GM19395 (cell line): ENCODE results near the gene CASP10.

Source experiments
- ATAC-seq: cut with Tn5 transposase; IDR thresholded peaks from one replicate; pipeline ENCODE4 v1.9.1; 2021; ENCODE audit warnings: mild to moderate bottlenecking, moderate library complexity; ENCODE audit not compliant: unreplicated experiment

The CASP10 gene

DNA sequence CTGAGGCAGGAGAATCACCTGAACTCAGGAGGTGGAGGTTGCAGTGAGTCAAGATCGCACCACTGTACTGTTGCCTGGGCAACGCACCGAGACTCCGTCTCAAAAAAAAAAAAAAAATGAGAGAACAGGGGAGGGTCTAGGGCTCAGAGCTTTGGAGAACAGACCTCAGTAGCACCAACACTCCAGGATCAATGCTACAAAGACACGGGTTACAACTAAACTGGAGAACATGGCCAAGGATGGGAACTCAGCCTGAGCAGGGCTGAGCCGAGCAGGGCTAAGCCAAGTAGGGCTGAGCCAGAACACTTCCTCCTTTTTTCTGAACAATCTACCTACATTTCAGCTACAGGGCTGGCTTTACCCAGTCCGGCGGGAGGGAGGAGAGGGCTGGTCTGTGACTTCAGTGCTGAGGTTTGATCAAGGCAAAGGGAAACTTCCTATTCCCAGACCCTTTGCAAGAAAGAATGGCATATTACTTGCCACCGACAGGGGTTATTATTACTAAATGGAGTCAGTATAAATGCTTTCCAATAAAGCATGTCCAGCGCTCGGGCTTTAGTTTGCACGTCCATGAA, 74.5 kb downstream of the CASP10 start:
- ATAC-seq: peak; percentile 52

DNA sequence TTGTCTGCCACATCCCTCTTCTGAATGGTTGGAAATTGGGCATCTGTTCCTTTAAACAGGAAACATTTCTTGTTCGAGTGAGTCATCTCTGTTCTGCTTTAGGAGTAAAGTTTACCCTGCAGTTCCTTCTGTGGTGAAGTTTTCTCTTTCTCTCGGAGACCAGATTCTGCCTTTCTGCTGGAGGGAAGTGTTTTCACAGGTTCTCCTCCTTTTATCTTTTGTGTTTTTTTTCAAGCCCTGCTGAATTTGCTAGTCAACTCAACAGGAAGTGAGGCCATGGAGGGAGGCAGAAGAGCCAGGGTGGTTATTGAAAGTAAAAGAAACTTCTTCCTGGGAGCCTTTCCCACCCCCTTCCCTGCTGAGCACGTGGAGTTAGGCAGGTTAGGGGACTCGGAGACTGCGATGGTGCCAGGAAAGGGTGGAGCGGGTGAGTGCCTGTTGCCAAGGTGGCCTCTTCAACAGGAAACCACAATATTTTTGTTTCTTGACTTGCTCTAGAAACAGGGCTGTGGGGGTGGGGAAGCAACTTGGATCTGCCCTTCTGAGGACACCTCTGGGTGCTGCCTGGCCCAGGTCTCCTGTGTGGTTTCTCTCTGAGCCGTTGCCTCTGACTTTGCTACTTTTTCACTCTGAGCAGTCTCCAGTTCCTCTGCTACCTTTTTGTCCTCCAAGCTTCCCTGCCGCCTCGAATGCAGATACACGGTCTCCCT, 75.2 kb downstream of the CASP10 start:
- ATAC-seq: peak; percentile 71

DNA sequence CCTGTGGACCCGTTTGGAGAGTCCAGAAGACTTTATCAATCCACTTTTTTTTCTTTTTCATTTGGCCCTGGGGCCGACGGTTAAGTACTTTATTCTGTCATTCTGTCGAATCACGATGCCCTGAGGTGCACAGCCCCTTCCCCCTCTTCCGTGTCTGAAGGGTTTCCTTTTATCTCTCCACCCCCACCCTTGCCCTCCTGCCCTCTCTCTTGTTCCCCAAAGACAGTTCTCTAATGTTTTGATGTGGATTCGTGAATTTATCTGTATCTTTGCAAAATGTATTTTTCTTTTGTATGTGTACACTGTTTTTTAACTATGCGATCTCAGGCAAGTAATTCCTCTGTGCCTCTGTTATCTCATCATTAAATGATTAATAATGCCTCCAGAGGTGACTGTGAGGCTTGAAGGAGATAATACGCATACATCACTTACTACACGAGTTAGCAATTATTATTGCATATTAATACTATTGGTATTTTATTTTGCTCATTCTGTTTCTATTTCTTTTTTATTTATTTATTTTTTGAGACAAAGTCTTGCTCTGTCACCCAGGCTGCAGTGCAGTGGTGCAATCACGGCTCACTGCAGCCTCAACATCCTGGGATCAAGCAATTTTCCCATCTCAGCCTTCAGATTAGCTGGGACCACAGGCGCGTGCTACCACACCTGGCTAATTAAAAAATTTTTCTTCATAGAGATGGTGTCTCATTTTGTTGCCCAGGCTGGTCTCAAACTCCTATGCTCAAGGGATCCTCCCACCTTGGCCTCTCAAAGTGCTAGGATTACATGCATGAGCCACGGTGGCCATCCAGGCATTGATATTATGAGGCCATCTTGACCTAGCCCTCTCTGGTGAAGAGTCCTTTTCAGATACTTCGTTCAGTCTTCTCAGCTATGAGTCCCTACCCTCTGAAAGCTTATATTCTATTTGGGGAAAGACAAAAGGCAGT, 76.0 kb downstream of the CASP10 start:
- peak; percentile 15 for ATAC-seq

DNA sequence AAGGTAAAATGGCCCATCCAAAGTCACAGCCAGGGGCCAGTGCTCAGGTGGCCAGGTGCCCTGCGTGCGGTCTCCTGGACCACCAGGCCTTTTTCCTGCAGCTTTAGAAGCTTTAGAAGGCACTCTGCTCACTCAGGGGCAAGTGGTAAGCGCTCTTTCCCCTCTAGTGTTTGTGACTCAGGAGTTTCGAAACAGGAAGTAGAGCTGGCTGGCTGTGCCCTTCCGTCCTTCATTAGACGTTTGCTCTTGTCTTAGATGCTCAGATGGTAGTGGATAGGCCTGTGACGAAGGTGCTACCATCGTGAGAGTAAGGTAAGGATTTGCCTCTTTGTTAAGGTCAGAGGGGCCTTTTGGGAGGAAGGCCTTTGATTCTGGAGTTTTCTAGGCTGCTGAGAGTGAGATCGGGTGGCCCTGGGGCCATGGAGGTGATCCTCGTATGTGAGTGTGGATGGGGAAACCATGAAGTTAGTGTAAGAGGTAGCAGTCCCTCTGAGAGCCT, 77.4 kb downstream of the CASP10 start, which contains the start of gene CASP8:
TSS of gene CASP8 (plus strand) at position 235 of the 499 bp plus-strand sequence. CDS start 5,951 bp downstream, outside the sequence.
- ATAC-seq: peak; percentile 41

DNA sequence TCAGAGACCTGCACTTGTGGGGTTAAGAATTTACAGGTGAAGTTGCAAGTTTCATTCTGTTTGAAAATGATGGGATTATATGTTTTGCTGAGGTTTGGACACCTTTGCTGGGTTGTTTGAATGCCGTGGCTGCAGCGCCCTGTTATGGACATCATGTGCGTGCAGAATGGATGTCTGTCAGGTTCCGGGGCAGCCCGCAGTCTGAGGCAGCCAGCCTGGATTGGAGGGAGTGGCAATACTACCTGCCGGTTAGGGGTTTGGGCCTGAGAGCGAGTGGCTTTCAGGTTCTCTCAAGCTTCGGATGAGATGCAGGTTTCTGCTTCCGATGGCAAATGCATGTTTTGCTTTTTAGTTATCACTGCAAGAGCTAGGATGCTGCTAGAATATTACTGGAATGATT, 78.5 kb downstream of the CASP10 start:
- no peak for ATAC-seq

DNA sequence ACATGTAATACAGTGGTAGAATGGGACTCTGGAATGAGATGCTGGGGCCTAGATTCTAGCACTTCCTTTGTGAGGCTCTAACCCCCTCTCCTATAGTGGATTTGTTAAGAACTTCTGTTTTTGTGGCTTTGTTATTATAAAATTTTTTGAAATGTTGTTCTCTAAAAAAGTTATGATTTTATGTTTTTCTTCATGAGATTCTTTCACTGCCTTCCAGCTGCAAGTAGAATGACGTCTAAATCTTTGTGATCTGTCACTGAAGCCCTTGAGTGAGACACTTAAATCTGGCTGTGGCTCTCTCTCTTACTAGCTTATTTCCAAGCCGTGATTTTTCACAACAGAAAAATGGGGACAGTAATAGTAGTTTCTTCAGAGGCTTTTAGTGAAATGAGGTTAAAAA, 79.0 kb downstream of the CASP10 start:
- ATAC-seq: no peak

DNA sequence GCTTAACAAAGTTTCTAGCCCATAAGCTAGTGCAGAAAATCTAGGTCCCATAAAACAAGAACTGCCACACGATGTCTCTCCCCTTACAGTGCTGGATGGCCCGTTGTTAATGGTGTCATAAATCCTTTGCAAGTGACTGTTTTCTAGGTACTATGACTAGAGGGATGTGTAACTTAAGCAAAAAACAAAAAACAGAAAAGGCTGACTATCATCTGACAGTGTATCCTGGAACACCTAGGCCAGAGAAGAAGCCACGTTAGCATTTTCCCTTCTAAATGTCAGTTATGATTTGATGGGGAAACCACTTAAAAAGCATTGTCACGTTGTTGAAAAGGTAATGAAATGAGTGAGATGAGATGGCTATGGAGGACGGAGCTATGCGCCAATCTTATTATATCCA, 79.8 kb downstream of the CASP10 start:
- ATAC-seq: no peak

DNA sequence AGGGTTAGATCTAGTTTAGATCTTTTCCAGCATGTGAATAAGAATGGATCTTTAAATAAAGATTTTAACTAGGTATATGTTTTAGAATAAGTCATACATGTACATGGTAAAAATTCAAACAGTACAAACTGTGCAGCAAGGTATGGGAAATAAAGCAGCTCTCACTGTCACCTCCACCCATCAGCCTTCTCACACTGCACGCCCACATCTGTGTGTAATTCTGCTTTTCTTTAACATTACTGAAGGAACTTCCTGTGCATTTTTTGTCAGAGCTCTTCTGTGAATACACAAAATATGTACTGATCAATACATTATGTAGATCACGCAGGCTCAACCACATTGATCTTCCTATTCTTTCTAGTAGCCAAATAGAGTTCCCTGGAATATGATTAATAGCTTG, 80.8 kb downstream of the CASP10 start:
- no peak for ATAC-seq

DNA sequence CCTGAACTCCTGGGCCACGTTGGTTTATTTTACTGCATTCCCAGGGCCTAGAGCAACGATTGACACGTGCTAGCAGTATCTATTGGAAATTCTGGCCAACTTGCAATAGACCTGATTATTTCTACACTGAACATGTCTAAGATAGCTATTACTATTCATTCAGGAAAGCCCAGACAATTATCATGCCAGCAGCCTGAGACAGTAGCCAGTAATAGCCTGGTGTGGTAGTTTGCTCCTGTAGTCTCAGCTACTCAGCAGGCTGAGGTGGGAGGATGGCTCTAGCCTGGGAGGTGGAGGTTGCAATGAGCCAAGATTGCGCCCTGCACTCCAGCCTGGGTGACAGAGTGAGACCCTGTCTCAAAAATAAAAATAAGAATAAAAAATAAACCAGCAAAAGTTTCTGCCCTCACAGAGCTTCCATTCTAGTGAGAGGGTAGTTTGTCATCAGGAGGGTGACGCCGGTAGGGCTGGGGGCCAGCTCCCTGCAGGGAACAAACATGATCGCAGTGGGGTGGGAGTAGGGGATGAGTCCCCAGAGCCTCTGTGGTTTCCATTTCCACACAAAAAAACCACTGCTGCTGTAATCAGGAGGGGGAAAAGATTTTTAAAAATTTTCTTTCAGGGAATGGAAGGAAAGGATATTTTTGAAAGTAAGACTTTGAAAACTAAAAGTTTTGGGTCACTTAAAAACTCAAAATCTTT, 81.7 kb downstream of the CASP10 start:
- ATAC-seq: no peak

DNA sequence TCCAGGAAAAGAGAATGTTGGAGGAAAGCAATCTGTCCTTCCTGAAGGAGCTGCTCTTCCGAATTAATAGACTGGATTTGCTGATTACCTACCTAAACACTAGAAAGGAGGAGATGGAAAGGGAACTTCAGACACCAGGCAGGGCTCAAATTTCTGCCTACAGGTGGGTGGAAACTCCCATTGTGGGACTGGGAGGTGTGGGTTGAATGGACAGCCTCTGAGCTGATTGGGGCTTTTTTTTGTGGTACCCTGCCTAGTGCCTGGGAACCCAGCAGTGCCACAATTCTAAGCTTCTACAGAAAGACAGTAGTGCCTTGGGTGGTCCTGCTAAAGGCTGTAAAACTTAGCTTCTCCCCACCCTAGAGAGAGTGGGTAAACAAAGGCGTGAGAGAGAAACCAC, 83.7 kb downstream of the CASP10 start:
- ATAC-seq: no peak

DNA sequence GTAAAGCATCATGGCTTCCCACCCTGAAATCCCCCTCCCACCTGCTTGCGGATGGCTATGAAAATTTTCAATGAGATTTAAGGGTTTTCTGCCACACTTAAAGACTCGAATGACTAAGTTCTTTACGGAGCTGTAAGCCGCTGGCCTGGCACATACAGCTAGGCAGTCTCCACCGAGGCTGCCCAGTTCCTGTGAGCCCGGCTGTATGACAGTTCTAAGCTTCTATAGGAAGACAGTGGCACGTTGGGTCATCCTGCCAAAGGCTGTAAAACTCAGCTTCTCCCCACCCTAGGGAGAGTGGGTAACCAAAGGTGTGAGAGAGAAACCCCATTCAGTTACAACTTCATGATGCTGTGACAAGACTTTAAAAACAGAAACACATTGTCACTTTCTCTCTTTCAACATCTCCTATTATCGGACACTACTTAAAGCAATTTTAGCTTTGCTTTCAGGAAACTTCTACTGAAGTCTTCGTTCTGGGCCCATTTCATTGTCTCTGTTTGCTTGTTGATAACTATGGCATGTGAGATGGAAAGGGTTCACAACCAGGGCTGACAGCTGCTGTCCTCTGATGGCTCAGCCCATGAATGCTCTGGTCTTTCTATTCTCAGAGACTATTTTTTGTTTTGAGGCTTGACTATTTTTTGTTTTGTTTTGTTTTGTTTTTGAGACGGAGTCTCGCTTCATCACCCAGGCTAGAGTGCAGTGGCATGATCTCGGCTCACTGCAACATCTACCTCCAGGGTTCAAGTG, 84.5 kb downstream of the CASP10 start:
- ATAC-seq: no peak

DNA sequence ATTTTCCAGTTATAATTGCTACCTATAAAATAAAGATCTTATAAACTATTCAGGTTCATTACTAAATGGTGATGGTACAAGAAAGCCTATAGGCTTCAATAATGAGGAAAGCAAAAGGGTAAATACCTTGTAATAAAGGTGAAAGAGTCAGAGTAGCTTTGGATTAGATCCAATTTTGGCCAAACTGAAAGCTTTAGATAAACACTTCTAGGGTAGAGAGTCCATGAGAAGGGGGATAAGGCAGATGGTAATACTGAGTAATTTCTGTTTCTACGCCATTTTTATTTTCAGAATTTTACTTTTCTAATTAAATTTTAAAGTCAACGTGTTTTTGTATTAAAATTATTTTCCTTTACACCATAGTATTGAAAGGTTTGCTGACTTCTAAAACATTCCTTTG, 86.8 kb downstream of the CASP10 start:
- no peak for ATAC-seq

DNA sequence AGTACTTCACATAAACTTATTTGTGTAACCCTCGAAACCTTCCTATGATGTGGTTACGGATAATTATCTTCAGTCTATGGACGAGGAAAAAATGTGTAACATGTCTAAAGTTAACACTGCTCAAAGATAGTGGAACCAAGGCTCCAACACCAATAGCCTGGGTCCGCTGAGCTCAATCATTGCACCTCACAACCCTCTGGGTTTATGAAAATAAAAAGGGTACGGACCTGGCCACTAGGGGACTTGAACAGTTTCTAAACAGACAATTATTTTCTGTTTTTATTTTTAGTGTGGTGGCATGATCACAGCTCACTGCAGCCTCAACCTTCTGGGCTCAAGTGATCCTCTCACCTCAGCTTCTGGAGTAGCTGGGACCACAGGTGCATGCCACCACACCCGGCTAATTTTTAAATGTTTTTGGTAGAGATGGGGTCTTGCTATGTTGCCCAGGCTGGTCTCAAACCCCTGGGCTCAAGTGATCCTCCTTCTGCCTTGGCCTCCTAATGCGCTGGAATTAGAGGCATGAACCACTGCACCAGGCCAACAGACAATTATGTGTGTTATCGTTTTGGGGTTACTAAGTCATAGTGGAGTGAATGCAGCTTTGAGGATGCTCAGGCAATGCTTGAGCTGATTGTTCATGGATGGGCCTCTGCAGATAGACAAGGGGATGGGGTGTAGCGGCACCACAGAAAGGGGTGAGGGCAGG, 87.5 kb downstream of the CASP10 start:
- ATAC-seq: no peak

DNA sequence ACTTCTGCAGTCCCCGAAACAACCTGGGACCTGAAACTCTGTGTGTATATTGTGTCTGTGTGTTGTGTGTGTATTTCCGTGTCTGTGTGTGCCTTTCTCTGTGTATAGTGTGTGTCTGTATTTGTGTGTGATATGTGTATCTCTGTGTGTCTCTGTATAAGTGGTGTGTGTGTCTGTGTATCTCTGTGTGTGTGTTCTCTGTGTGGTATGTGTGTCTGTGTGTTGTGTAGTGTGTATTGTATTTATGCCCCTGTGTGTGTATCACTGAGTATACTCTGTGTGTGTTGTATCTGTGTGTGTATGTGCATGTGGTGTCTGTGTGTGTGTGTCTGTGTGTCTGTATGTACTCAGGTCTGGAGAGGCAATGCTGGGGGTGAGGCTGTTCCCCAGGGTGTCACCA, 89.0 kb downstream of the CASP10 start:
- no peak for ATAC-seq

DNA sequence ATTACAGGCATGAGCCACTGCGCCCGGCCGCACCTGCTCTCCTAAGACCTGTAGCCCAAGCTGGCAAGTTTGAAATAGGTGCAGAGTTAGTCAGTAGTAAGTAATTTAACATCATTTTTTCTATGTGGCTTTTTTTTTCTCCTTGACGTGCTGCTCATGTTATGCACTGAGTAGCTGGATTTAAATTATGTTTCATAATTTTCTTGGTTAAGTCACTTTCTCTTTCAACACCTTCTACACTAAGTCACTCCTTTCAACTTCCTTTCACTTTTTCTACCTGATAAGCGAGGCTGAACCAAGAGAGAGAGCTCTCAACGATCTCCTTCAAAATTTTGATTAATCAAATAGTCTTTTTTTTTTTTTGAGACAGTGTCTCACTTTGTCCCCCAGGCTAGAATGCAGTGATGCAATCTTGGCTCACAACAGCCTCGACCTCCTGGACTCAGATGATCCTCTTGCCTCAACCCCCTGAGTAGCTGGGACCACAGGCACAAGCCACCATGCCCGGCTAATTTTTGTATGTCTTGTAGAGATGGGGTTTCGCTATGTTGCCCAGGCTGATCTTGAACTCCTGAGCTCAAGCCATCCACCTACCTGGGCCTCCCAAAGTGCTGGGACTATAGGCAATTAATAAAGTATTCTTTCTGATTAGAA, 90.5 kb downstream of the CASP10 start:
- ATAC-seq: no peak

DNA sequence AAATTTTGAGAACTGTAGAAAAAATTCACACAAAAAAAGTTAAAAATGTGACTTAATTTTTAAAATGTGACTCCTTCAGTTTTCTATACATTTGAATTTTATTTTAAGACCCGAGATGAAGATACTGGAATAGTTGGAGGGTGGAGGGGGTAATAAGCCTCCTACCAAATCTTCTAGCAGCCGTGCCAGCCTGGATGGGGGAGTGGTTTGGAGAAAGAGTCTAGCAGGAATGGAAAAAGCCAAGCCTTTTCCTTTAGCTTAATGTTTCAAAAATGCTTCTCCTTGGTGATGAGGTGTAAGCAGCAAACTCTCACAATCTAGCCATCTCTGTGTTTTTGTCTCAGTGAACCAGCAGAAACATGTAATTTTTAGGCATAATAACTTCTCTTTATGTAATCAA, 92.1 kb downstream of the CASP10 start:
- ATAC-seq: no peak

DNA sequence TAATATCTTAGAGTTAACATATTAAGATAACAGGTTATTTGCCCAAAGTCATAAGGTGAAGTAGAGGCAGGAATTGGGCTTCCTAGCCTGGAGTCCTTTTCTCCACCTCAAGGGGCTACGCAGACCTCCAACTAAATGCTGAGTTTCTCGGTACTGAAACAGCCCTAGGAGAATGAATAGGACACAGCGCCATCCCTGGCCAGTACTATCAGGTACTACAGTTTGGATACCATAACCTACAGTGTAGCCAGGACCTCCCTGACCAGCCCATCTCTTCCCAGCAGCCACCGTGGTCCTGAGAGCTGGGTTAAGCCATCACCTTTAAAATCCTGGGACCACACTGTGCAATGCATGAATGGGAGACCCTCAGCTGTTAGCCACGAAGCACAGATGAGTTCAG, 93.0 kb downstream of the CASP10 start:
- no peak for ATAC-seq

DNA sequence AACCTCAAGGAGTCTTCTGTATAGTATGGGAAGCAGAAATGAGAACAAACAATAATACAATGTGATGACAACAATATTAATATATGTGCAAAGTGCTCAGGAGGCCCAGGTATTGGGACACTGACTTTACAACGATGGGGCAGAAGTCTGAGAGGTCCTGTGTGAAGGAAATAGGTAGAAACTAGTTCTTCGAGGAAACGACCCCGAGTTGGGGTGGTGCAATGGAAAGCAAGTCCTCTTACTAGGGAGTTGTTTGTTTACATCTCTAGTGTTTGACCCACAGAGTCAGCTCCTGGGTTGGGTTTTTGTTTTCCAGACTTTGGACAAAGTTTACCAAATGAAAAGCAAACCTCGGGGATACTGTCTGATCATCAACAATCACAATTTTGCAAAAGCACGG, 93.6 kb downstream of the CASP10 start:
- ATAC-seq: no peak
